ENCODE measurements around the gene FDXR.

GRCh38 chr17:74833501-74834377 lies 39.1 kb downstream of the FDXR start:
- no peak for TF ChIP-seq EZH2 (IDR thresholded peaks at IDR 0.05; ENCODE audit: insufficient read depth, low read length)
- no peak for TF ChIP-seq CTCF (IDR thresholded peaks at IDR 0.05; ENCODE audit: insufficient read depth, low read depth, low read length)

Data from astrocyte (in vitro differentiated cells and primary cell).